Right lobe of liver (tissue), 4 donors: Measurements from ENCODE around the gene ARHGAP42.

Experiments used
- CTCF ChIP-seq, 4 donors: fragments of 200-600 bp in 3 of 4; fragments of 450-650 bp in 1 of 4; IDR thresholded peaks; one replicate each; pipeline versions ENCODE4 v1.5.1 to v1.8.0; 2016 to 2022; ENCODE audit warnings: antibody characterized with exemption in 4 of 4, mild to moderate bottlenecking in 2 of 4
- POLR2A ChIP-seq: fragments of 450-650 bp; IDR thresholded peaks from one replicate; pipeline ENCODE4 v1.6.1; 2017; ENCODE audit warnings: antibody characterized with exemption, mild to moderate bottlenecking
- donor health status: DM: no; HTN: no; CAD: no.
- donor health status: DM: no; HTN: no; CAD: no.
- donor health status: DM: no; HTN: yes; CAD: no.

GRCh38 chr11:101008961-101009689 is 322.0 kb downstream of the ARHGAP42 start:
- TF ChIP-seq CTCF (IDR thresholded peaks at IDR 0.05): no peak
- TF ChIP-seq POLR2A: no peak
